ENCODE data around the gene ASB2. TPM values are rescaled to one million over a fixed set of nuclear protein-coding genes. Genes with fewer than 3 reads are reported as not detected.

ASB2 gene
- polyA plus RNA-seq, 3 donors = 0.25 to 2.5 (median 1.4) TPM

DNA sequence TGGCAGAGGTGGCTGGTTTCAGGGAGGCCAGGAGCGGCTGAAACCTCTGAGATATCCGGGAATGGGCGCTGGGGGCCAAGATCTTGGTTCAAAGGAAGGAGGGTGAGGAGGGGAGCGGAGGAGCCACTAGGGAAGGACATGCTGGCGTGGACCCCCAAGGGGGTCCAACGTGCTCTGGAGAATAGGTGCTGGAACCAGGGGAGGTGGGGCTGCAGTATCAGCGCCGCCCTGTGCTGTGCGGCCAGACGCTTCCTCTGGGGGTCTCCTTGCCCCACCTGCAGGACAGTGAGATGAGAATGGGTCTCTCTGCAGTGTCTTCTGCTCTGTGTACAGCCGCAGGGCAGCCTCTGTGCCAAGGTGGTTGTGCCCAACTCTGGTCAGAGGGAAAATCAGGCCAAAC lies 46.7 kb downstream of the ASB2 start:
- H3K79me2 ChIP-seq (ENCODE audit: insufficient read depth, low read length) = no peaks in the 10 kb centered on the region
- H3K4me2 ChIP-seq (replicated peaks; ENCODE audit: extremely low read depth, low read length, poor library complexity, severe bottlenecking) = no peak overlapping the region
- no peak for DNase-seq
- H3K4me1 Mint-ChIP-seq = no peaks in the 10 kb centered on the region
- H3K4me3 ChIP-seq (replicated peaks in 1 of 3; ENCODE audit: low read depth in 2 of 3, low read length in 3 of 3) = no peak overlapping the region
- H3K27me3 Mint-ChIP-seq (ENCODE audit: low read depth in 3 of 3) = peaks cover 3 to 8% (median 7%) of the 10 kb centered on the region in 3 donors
- no peak overlapping the region for H2AFZ ChIP-seq (ENCODE audit: insufficient read depth, low read depth, low read length, poor library complexity, severe bottlenecking)
- H3K36me3 ChIP-seq (replicated peaks in 1 of 2; ENCODE audit: control insufficient read depth in 1 of 2, insufficient read depth in 2 of 2, low read length in 2 of 2) = no peaks in the 10 kb centered on the region
- no peaks in the 10 kb centered on the region for H3K27me3 ChIP-seq (ENCODE audit: control insufficient read depth in 2 of 2, insufficient read depth in 2 of 2, low read length in 2 of 2)
- H3K36me3 Mint-ChIP-seq = peaks cover 0 to 10% of the 10 kb centered on the region in 2 donors
- H3K27ac ChIP-seq (ENCODE audit: low read depth in 1 of 2, low read length in 2 of 2) = no peak overlapping the region
- TF ChIP-seq, protein P1, sequence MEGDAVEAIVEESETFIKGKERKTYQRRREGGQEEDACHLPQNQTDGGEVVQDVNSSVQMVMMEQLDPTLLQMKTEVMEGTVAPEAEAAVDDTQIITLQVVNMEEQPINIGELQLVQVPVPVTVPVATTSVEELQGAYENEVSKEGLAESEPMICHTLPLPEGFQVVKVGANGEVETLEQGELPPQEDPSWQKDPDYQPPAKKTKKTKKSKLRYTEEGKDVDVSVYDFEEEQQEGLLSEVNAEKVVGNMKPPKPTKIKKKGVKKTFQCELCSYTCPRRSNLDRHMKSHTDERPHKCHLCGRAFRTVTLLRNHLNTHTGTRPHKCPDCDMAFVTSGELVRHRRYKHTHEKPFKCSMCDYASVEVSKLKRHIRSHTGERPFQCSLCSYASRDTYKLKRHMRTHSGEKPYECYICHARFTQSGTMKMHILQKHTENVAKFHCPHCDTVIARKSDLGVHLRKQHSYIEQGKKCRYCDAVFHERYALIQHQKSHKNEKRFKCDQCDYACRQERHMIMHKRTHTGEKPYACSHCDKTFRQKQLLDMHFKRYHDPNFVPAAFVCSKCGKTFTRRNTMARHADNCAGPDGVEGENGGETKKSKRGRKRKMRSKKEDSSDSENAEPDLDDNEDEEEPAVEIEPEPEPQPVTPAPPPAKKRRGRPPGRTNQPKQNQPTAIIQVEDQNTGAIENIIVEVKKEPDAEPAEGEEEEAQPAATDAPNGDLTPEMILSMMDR (IDR thresholded peaks at IDR 0.05) = no peak
- intact Hi-C loops (cut with micrococcal nuclease) = loop anchor here in 1 of 2 donors (10.0 kb wide), 1 partner anchor 245 kb away; the partner anchor contains the start of gene PPP4R4
- H3K4me3 Mint-ChIP-seq = no peak overlapping the region
- H3K9me3 Mint-ChIP-seq = peaks cover 0 to 3% (median 0%) of the 10 kb centered on the region in 7 donors
- H3K9ac ChIP-seq (ENCODE audit: insufficient read depth, low read length, poor library complexity, severe bottlenecking) = no peak overlapping the region
- H3K9me3 ChIP-seq (replicated peaks in 1 of 2; ENCODE audit: control insufficient read depth in 1 of 2, insufficient read depth in 1 of 2, low read length in 2 of 2) = no peaks in the 10 kb centered on the region
- no peak overlapping the region for H3K27ac Mint-ChIP-seq
- 97% methylated on average over 8 of the region's 11 CpGs for WGBS (ENCODE audit: insufficient coverage)
- no peaks in the 10 kb centered on the region for H3K4me1 ChIP-seq (ENCODE audit: control insufficient read depth in 1 of 2, insufficient read depth in 2 of 2, low read length in 2 of 2)
- no peaks in the 10 kb centered on the region for H4K20me1 ChIP-seq (ENCODE audit: insufficient read depth, low read length)

DNA sequence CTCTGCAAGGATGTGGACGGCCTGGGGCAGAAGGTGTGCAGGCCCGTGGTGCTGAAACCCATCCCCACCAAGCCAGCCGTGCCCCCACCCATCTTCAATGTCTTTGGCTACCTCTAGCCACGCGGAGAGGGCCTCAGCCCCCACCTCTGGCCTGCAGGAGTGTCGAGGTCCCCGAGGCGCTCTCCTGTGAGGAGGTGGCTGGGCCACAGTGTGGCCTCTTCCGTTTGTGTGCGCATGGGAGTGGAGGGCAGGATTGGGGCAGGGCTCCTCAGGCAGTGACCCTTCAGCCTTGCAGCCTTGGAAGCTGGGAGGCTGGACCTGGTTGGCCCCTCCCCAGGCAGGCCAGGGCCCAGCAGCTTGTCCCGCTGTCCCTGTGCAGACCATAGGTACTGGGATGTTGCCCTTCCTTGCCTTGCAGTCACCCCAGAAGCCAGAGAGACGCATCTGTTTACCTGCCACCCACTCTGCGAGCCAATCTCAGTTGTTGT lies 47.3 kb downstream of the ASB2 start:
- Mint-ChIP-seq H3K27me3 (ENCODE audit: low read depth in 3 of 3) (peaks cover 2 to 7% (median 6%) of the 10 kb centered on the region in 3 donors), H3K4me3 (no peak overlapping the region), H3K9me3 (peaks cover 0 to 3% (median 0%) of the 10 kb centered on the region in 7 donors), H3K36me3 (peaks cover 0 to 10% of the 10 kb centered on the region in 2 donors), H3K27ac (no peak overlapping the region), H3K4me1 (no peaks in the 10 kb centered on the region)
- no peak for DNase-seq
- intact Hi-C loops (cut with micrococcal nuclease) = no loop called here
- no peak overlapping the region for H3K4me3 ChIP-seq (replicated peaks in 1 of 3; ENCODE audit: low read depth in 2 of 3, low read length in 3 of 3)
- H3K4me2 ChIP-seq (replicated peaks; ENCODE audit: extremely low read depth, low read length, poor library complexity, severe bottlenecking) = no peak overlapping the region
- no peaks in the 10 kb centered on the region for H3K4me1 ChIP-seq (ENCODE audit: control insufficient read depth in 1 of 2, insufficient read depth in 2 of 2, low read length in 2 of 2)
- no peaks in the 10 kb centered on the region for H3K36me3 ChIP-seq (replicated peaks in 1 of 2; ENCODE audit: control insufficient read depth in 1 of 2, insufficient read depth in 2 of 2, low read length in 2 of 2)
- 87% methylated on average over 12 of the region's 13 CpGs for WGBS (ENCODE audit: insufficient coverage)
- no peaks in the 10 kb centered on the region for H3K9me3 ChIP-seq (replicated peaks in 1 of 2; ENCODE audit: control insufficient read depth in 1 of 2, insufficient read depth in 1 of 2, low read length in 2 of 2)
- H3K27ac ChIP-seq (ENCODE audit: low read depth in 1 of 2, low read length in 2 of 2) = no peak overlapping the region
- H3K27me3 ChIP-seq (ENCODE audit: control insufficient read depth in 2 of 2, insufficient read depth in 2 of 2, low read length in 2 of 2) = no peaks in the 10 kb centered on the region
- no peak overlapping the region for H2AFZ ChIP-seq (ENCODE audit: insufficient read depth, low read depth, low read length, poor library complexity, severe bottlenecking)
- H3K79me2 ChIP-seq (ENCODE audit: insufficient read depth, low read length) = no peaks in the 10 kb centered on the region
- TF ChIP-seq, protein P1 (IDR thresholded peaks at IDR 0.05) = no peak
- no peak overlapping the region for H3K9ac ChIP-seq (ENCODE audit: insufficient read depth, low read length, poor library complexity, severe bottlenecking)
- no peaks in the 10 kb centered on the region for H4K20me1 ChIP-seq (ENCODE audit: insufficient read depth, low read length)
